Chondrocyte (in vitro differentiated cells): Measurements from ENCODE around the gene SH3RF1. TPM values are rescaled to one million over a fixed set of nuclear protein-coding genes. Genes with fewer than 3 reads are reported as not detected.

ENCODE experiments used
- DNase-seq: peaks from one replicate; pipeline ENCODE4 v3.0.0; 2021; ENCODE audit warnings: mixed read lengths, low spot score
- H3K27ac Mint-ChIP-seq: one replicate; pipeline ENCODE4 v1.8.0; 2021; ENCODE audit warnings: mild to moderate bottlenecking, moderate library complexity, mixed read lengths; ENCODE audit not compliant: unreplicated experiment
- H3K27me3 Mint-ChIP-seq: 2 replicates; pipeline ENCODE4 v1.8.0; 2021; ENCODE audit warnings: low read depth, mixed read lengths
- H3K36me3 Mint-ChIP-seq: 2 replicates; pipeline ENCODE4 v1.8.0; 2021; ENCODE audit warnings: low read depth, mixed read lengths
- H3K4me1 Mint-ChIP-seq: 2 replicates; pipeline ENCODE4 v1.8.0; 2021; ENCODE audit warnings: low read depth, mild to moderate bottlenecking, mixed read lengths
- H3K4me3 Mint-ChIP-seq: one replicate; pipeline ENCODE4 v1.8.0; 2021; ENCODE audit warnings: mild to moderate bottlenecking, moderate library complexity, mixed read lengths; ENCODE audit not compliant: unreplicated experiment
- H3K9me3 Mint-ChIP-seq: 2 replicates; pipeline ENCODE4 v1.8.0; 2021; ENCODE audit warnings: low read depth, mixed read lengths
- total RNA-seq: library from RNA; stranded (reverse); gene quantifications from 3 replicates; pipeline ENCODE4 v1.2.1, GENCODE V29; 2021
- TF ChIP-seq, protein P1 (sequence below): fragments of 200-600 bp; sonication (generic); IDR thresholded peaks from 2 replicates; pipeline ENCODE4 v1.5.0; 2021; ENCODE audit warnings: antibody characterized with exemption, mild to moderate bottlenecking, moderate library complexity

SH3RF1 gene
- total RNA-seq, 1 donor from 2014 or later, result 25.2 TPM

DNA sequence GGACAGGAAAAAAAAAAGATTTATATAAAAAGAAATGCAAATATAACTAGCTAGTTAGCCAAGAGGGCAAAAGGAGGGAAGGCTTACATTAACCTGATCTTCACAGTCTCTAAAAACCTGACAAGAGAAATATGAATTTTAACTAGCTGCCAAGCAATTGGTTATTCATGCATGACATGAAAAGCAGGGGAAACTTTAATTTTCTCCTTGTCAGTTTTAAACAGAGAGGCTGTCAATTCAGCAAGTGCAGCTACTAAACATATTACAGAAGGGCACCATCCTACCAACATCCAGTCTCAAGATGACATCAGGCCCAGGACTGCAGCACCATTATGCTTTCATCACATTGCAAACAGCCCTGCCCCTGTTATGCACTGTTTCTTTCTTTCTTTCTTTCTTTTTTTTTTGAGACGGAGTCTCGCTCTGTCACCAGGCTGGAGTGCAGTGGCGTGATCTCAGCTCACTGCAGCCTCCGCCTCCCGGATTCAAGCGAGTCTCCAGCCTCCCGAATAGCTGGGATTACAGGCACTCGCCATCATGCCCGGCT, 221.8 kb downstream of the SH3RF1 start:
- DNase-seq, result no peak
- no peaks in the 10 kb centered on the region for H3K27me3 Mint-ChIP-seq
- no peaks in the 10 kb centered on the region for H3K4me1 Mint-ChIP-seq
- H3K9me3 Mint-ChIP-seq, result no peaks in the 10 kb centered on the region
- no peak overlapping the region for H3K27ac Mint-ChIP-seq
- TF ChIP-seq, protein P1, sequence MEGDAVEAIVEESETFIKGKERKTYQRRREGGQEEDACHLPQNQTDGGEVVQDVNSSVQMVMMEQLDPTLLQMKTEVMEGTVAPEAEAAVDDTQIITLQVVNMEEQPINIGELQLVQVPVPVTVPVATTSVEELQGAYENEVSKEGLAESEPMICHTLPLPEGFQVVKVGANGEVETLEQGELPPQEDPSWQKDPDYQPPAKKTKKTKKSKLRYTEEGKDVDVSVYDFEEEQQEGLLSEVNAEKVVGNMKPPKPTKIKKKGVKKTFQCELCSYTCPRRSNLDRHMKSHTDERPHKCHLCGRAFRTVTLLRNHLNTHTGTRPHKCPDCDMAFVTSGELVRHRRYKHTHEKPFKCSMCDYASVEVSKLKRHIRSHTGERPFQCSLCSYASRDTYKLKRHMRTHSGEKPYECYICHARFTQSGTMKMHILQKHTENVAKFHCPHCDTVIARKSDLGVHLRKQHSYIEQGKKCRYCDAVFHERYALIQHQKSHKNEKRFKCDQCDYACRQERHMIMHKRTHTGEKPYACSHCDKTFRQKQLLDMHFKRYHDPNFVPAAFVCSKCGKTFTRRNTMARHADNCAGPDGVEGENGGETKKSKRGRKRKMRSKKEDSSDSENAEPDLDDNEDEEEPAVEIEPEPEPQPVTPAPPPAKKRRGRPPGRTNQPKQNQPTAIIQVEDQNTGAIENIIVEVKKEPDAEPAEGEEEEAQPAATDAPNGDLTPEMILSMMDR, result no peak
- H3K36me3 Mint-ChIP-seq, result no peaks in the 10 kb centered on the region
- H3K4me3 Mint-ChIP-seq, result no peak overlapping the region

DNA sequence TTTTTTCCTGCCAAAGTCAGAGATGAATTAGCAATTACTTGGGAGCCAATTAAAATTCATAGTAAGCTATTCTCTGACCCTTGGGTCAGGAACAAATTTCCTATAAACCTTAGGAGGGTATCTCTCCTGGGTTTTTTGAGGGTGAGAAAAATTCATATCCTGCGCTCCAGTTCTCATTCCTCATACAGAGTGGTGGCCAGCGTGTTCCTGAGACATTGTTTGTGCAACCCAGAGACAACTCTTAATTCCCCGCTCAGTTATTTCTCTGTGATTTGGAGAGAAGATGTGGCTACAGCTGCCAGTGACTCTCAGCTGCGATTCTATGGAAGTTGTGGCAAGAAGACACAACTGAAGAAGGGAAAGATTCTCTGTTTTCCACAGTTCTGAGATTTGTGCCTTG, 222.8 kb downstream of the SH3RF1 start:
- H3K27ac Mint-ChIP-seq, result no peak overlapping the region
- no peaks in the 10 kb centered on the region for H3K9me3 Mint-ChIP-seq
- no peak overlapping the region for H3K4me3 Mint-ChIP-seq
- H3K36me3 Mint-ChIP-seq, result no peaks in the 10 kb centered on the region
- H3K27me3 Mint-ChIP-seq, result no peaks in the 10 kb centered on the region
- no peaks in the 10 kb centered on the region for H3K4me1 Mint-ChIP-seq
- TF ChIP-seq, protein P1, result no peak
- no peak for DNase-seq

DNA sequence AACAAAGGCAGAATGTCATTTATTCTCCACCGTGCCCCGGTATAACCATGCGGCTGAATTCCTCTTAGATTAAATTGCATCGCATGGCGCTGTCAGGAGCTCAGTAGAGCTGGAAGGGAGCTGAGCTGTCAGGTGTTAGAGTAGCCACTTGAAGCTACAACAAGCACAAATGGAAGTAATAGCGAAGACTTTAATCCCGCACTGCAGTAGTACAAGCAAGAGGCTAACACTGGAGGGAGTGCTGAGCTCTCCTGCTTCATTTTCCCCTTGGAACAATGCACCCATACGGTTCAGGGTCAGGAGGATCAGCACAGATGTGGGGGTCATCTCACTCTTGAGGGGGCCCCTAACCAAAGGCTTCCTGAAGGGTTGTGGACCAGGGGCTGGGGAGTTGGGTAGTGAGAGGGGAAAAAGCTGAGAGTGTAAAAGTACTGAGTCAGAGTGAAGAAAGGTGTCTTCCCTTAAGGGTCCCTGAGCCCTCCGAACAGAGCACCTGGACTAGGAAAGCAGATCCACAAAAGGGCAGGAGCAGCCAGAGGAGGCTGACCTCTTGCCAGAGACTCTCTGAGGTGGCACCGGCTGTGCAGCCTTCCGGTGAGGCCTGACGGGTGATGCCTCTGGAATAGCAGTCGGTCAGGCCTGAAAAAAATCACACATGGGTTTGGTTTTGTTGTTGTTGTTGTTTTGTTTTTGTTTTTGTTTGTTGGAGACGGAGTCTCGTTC, 224.7 kb downstream of the SH3RF1 start:
- no peak overlapping the region for H3K4me3 Mint-ChIP-seq
- no peaks in the 10 kb centered on the region for H3K36me3 Mint-ChIP-seq
- no peaks in the 10 kb centered on the region for H3K27me3 Mint-ChIP-seq
- H3K27ac Mint-ChIP-seq, result no peak overlapping the region
- TF ChIP-seq, protein P1, result peak; percentile 42
- H3K4me1 Mint-ChIP-seq, result no peaks in the 10 kb centered on the region
- no peak for DNase-seq
- H3K9me3 Mint-ChIP-seq, result no peaks in the 10 kb centered on the region

DNA sequence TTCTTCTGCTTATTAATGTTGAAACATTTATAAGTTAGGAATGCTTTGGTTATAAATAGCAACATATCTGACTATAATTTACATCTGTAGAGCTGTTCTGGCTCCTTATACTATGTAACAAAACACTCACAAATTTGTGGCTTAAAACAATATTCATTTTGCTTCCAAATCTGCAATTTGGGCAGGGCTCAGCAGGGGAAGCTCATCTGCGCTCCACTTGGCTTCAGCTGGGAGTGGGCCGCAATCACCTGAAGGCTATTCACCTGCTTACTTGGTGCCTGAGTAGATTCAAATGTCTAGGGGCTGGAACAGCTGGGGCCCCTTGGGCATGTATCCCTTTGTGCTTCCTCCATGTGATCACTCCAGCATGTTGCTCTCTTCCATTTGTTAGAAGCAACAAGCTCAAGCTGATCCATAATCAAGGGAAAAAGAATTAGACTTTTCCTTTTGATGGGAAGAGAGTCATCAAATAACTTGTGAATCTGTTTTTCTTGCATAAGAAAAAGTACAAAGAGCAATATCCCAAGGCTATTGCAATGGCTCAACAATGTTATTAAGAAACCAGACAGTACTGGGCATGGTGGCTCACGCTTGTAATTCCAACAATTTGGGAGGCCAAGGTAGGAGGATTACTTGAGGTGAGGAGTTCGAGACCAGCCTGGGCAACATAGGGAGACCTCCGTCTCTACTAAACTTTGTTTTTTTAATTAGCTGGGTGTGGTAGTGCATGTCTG, 225.9 kb downstream of the SH3RF1 start:
- DNase-seq, result no peak
- Mint-ChIP-seq H3K27ac (no peak overlapping the region), H3K9me3 (no peaks in the 10 kb centered on the region), H3K4me1 (no peaks in the 10 kb centered on the region), H3K4me3 (no peak overlapping the region), H3K36me3 (no peaks in the 10 kb centered on the region), H3K27me3 (no peaks in the 10 kb centered on the region)
- TF ChIP-seq, protein P1, result no peak
